Nephron (organoid): ENCODE measurements around the gene CDH4.
"Not testable (repeated sequence)": the region's sequence is repeated elsewhere in the genome, so short reads cannot be mapped to it uniquely, and the experiment has no call there.

ENCODE experiments used
- H3K27ac Mint-ChIP-seq, 3 experiments: 2 replicates each; pipeline ENCODE4 v1.8.0; 2020; ENCODE audit warnings: mixed read lengths in 3 of 3, mild to moderate bottlenecking in 2 of 3, moderate library complexity in 1 of 3
- H3K27me3 Mint-ChIP-seq: 2 replicates; pipeline ENCODE4 v1.8.0; 2021; ENCODE audit warnings: low read depth, mild to moderate bottlenecking, moderate library complexity, mixed read lengths
- H3K36me3 Mint-ChIP-seq: 2 replicates; pipeline ENCODE4 v1.8.0; 2020; ENCODE audit warnings: low read depth, mixed read lengths
- H3K4me1 Mint-ChIP-seq: 2 replicates; pipeline ENCODE4 v1.8.0; 2020; ENCODE audit warnings: mixed read lengths
- H3K4me3 Mint-ChIP-seq, 3 experiments: 2 replicates each; pipeline ENCODE4 v1.8.0; 2020; ENCODE audit warnings: mild to moderate bottlenecking in 3 of 3, mixed read lengths in 3 of 3, moderate library complexity in 2 of 3
- H3K9me3 Mint-ChIP-seq: 2 replicates; pipeline ENCODE4 v1.8.0; 2020; ENCODE audit warnings: mixed read lengths
- TF ChIP-seq, protein P1 (sequence below), 3 experiments: fragments of 200-600 bp; sonication (generic); IDR thresholded peaks; one replicate each; pipeline ENCODE4 v1.5.0; 2021; ENCODE audit warnings: antibody characterized with exemption in 3 of 3; ENCODE audit not compliant: unreplicated experiment in 3 of 3

The CDH4 gene

DNA sequence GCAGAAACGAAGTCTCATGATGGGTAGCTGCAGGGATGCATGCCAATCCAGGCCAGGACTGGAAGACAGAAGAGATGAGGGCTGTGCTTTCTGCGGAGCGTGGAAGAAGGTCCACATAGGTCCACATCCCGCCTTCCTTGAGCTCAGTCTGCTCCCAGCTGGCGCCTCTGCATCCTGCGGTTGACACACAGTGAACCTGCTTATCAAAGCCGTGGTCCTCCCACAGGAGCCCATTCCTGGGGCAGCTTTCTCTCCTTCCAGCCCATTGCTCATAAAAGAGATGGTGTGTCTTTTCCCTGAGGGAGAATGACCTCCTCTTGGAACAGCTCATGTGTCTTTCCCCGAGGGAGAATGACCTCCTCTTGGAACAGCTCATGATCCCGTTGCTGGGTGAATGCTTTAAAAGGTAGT, 225.4 kb downstream of the CDH4 start:
- Mint-ChIP-seq H3K36me3 (no peaks in the 10 kb centered on the region), H3K9me3 (peaks cover 10% of the 10 kb centered on the region), H3K27ac (no peak overlapping the region), H3K4me1 (no peaks in the 10 kb centered on the region), H3K4me3 (no peak overlapping the region), H3K27me3 (peaks cover 18% of the 10 kb centered on the region)
- TF ChIP-seq, protein P1, sequence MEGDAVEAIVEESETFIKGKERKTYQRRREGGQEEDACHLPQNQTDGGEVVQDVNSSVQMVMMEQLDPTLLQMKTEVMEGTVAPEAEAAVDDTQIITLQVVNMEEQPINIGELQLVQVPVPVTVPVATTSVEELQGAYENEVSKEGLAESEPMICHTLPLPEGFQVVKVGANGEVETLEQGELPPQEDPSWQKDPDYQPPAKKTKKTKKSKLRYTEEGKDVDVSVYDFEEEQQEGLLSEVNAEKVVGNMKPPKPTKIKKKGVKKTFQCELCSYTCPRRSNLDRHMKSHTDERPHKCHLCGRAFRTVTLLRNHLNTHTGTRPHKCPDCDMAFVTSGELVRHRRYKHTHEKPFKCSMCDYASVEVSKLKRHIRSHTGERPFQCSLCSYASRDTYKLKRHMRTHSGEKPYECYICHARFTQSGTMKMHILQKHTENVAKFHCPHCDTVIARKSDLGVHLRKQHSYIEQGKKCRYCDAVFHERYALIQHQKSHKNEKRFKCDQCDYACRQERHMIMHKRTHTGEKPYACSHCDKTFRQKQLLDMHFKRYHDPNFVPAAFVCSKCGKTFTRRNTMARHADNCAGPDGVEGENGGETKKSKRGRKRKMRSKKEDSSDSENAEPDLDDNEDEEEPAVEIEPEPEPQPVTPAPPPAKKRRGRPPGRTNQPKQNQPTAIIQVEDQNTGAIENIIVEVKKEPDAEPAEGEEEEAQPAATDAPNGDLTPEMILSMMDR (IDR thresholded peaks at IDR 0.05; ENCODE audit: unreplicated experiment in 3 of 3), result no peak

- H3K27me3 Mint-ChIP-seq, result peaks cover 18% of the 10 kb centered on the region
- H3K4me1 Mint-ChIP-seq, result no peaks in the 10 kb centered on the region
- TF ChIP-seq, protein P1 (IDR thresholded peaks at IDR 0.05; ENCODE audit: unreplicated experiment in 3 of 3), result no peak
- no peak overlapping the region for H3K4me3 Mint-ChIP-seq
- no peak overlapping the region for H3K27ac Mint-ChIP-seq
- no peaks in the 10 kb centered on the region for H3K36me3 Mint-ChIP-seq
- H3K9me3 Mint-ChIP-seq, result peaks cover 10% of the 10 kb centered on the region
Measured at GRCh38 chr20:61478094-61478493, 226.0 kb downstream of the CDH4 start.

- H3K27ac Mint-ChIP-seq, result no peak overlapping the region
- TF ChIP-seq, protein P1 (IDR thresholded peaks at IDR 0.05; ENCODE audit: unreplicated experiment in 3 of 3), result no peak
- no peaks in the 10 kb centered on the region for H3K36me3 Mint-ChIP-seq
- H3K9me3 Mint-ChIP-seq, result peaks cover 10% of the 10 kb centered on the region
- no peak overlapping the region for H3K4me3 Mint-ChIP-seq
- H3K4me1 Mint-ChIP-seq, result no peaks in the 10 kb centered on the region
- peaks cover 18% of the 10 kb centered on the region for H3K27me3 Mint-ChIP-seq
Measured at GRCh38 chr20:61478611-61479305, 226.7 kb downstream of the CDH4 start.

DNA sequence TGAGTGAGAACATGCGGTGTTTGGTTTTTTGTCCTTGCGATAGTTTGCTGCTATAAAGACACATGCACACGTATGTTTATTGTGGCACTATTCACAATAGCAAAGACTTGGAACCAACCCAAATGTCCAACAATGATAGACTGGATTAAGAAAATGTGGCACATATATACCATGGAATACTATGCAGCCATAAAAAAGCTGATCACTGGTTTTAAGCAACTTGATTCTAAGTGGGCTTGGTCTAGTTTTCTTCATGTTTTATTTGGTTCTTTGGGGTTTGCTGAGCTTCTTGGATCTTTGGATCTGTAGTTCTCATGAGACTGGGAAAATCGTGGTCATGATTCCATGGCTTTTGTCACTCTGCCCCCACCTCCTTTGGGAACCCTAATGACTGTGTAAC, 227.4 kb downstream of the CDH4 start:
- not testable (repeated sequence) for H3K4me1 Mint-ChIP-seq, H3K4me3 Mint-ChIP-seq, H3K9me3 Mint-ChIP-seq, H3K27ac Mint-ChIP-seq, H3K36me3 Mint-ChIP-seq
- peaks cover 18% of the 10 kb centered on the region for H3K27me3 Mint-ChIP-seq

GRCh38 chr20:61480158-61480825, 228.2 kb downstream of the CDH4 start:
- H3K9me3 Mint-ChIP-seq, result peaks cover 10% of the 10 kb centered on the region
- TF ChIP-seq, protein P1 (IDR thresholded peaks at IDR 0.05; ENCODE audit: unreplicated experiment in 3 of 3), result no peak
- H3K27me3 Mint-ChIP-seq, result peaks cover 18% of the 10 kb centered on the region
- H3K27ac Mint-ChIP-seq, result no peak overlapping the region
- no peaks in the 10 kb centered on the region for H3K36me3 Mint-ChIP-seq
- no peak overlapping the region for H3K4me3 Mint-ChIP-seq
- no peaks in the 10 kb centered on the region for H3K4me1 Mint-ChIP-seq

DNA sequence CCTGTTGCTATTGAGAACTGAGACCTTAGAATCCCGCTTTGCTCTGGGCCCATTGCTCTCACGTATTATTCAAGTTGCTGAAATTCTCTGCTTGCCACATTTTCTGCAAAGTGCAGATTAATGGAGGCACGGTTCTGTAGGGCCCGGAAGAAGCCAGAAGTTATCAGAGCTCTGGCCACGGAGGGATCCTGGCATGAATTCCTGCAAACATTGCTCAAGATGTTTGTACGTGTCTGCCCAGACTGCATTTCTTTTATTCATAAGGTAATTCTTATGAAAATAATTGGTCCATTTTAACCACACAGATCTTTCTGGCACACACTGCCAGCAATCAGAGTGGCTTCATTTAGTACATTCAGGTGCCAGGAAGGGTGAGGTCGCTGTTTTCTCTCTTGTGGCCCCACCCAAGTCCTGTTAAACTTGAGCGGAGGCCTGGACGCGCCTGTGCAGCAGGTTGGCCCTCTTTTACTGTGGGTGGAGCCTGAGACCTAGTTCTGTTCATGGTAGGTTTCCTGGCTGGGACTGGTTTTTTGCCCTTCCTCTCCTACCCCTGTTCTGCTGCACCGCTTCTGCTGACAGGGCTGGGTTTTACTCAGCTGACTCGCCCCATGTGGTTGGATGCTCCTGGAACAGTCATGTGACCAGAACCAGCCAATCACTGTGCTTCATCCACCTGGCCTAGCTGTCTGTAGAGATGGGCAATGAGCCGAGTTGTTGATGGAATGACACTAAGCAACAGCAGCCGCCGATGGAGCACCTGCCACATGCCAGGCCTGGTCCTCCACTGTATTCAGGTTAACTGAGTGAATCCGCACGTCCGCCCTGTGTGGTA, 230.2 kb downstream of the CDH4 start:
- no peak overlapping the region for H3K4me3 Mint-ChIP-seq
- peaks cover 5% of the 10 kb centered on the region for H3K27me3 Mint-ChIP-seq
- peaks cover 10% of the 10 kb centered on the region for H3K9me3 Mint-ChIP-seq
- peaks cover 4% of the 10 kb centered on the region for H3K4me1 Mint-ChIP-seq
- no peaks in the 10 kb centered on the region for H3K36me3 Mint-ChIP-seq
- H3K27ac Mint-ChIP-seq, result no peak overlapping the region
- TF ChIP-seq, protein P1 (IDR thresholded peaks at IDR 0.05; ENCODE audit: unreplicated experiment in 3 of 3), result no peak
